Stimulated activated CD4-positive, alpha-beta T cell treated with anti-CD3 and anti-CD28 coated beads, TNF-alpha, amount 100 ng/mL, for 1 hour (primary cell): ENCODE data around the gene SEMA6B.

Experiments used
- DNase-seq, 3 donors: peaks; one replicate each; pipeline ENCODE4 v3.0.0-alpha.2; 2020; ENCODE audit warnings: low read depth in 3 of 3, low spot score in 1 of 3

Gene SEMA6B

GRCh38 chr19:4496304-4496703, 63.2 kb downstream of the SEMA6B start:
- DNase-seq: no peak

GRCh38 chr19:4495471-4495870, 64.0 kb downstream of the SEMA6B start:
- no peak for DNase-seq

- DNase-seq: no peak
These were observed 64.8 kb downstream of the SEMA6B start for GRCh38 chr19:4494691-4495064.

- no peak for DNase-seq
These were observed 65.4 kb downstream of the SEMA6B start for GRCh38 chr19:4493929-4494690.

GRCh38 chr19:4493104-4493928, 66.2 kb downstream of the SEMA6B start:
- DNase-seq: no peak
